A673 (cell line): ENCODE results near the gene MKRN3. TPM values are rescaled to one million over a fixed set of nuclear protein-coding genes. Genes with fewer than 3 reads are reported as not detected.

Experiments
- BruUV-seq: library from RNA; stranded (reverse); fragments of 400-500 nt; replicated peaks from 2 replicates; lab custom pipeline; 2021; lab: Mats Ljungman, UMichigan
- CTCF ChIA-PET: fragments of 300-600 bp; sonication (Branson Sonifier 250); formaldehyde crosslinking; loops from one replicate; lab custom pipeline; 2022; ENCODE audit warnings: antibody characterized with exemption; lab: Charles Lee
- POLR2A ChIA-PET: fragments of 300-600 bp; sonication (Branson Sonifier 250); formaldehyde crosslinking; loops from one replicate; lab custom pipeline; 2022; ENCODE audit warnings: antibody characterized with exemption; ENCODE audit not compliant: low non-redundant PET; lab: Charles Lee
- DNase-seq: peaks from one replicate; pipeline ENCODE4 v3.0.0-alpha.2; 2015; ENCODE audit warnings: low spot score
- H3K27ac ChIP-seq: fragments of 200-600 bp; sonication (generic); 2 replicates; pipeline ENCODE4 v1.5.1; 2016; ENCODE audit warnings: mixed run types, low read depth, mild to moderate bottlenecking, mixed read lengths, antibody characterized with exemption, low read length; ENCODE audit not compliant: poor library complexity, severe bottlenecking
- H3K27me3 ChIP-seq: fragments of 200-600 bp; sonication (generic); replicated peaks from 2 replicates; pipeline ENCODE4 v1.6.1; 2017; ENCODE audit warnings: mixed run types, low read depth, mild to moderate bottlenecking, mixed read lengths, antibody characterized with exemption, low read length; ENCODE audit not compliant: insufficient read depth, poor library complexity
- H3K36me3 ChIP-seq: fragments of 200-600 bp; sonication (generic); 2 replicates; pipeline ENCODE4 v1.6.1; 2016; ENCODE audit warnings: mixed run types, mild to moderate bottlenecking, mixed read lengths, antibody characterized with exemption, low read length; ENCODE audit not compliant: insufficient read depth, poor library complexity, severe bottlenecking
- H3K4me1 ChIP-seq: fragments of 200-600 bp; sonication (generic); 2 replicates; pipeline ENCODE4 v1.6.1; 2017; ENCODE audit warnings: mixed run types, mild to moderate bottlenecking, mixed read lengths, antibody characterized with exemption, low read length; ENCODE audit not compliant: insufficient read depth, poor library complexity, severe bottlenecking
- H3K4me3 ChIP-seq: fragments of 200-600 bp; sonication (generic); 2 replicates; pipeline ENCODE4 v1.5.1; 2016; ENCODE audit warnings: low read depth, mixed run types, mild to moderate bottlenecking, mixed read lengths, low read length; ENCODE audit not compliant: poor library complexity, severe bottlenecking
- H3K9me3 ChIP-seq: fragments of 200-600 bp; sonication (generic); 2 replicates; pipeline ENCODE4 v1.6.1; 2016; ENCODE audit warnings: mixed run types, low read depth, mild to moderate bottlenecking, mixed read lengths, antibody characterized with exemption, low read length; ENCODE audit not compliant: poor library complexity, severe bottlenecking
- CTCF ChIP-seq: fragments of 300-800, 200-600 bp; sonication (generic); conservative IDR thresholded peaks from 2 replicates; pipeline ENCODE4 v1.5.1; 2017; ENCODE audit warnings: low read depth, mild to moderate bottlenecking, antibody characterized with exemption, low read length, moderate library complexity, mixed read lengths
- EZH2 ChIP-seq: fragments of 200-600 bp; sonication (generic); IDR thresholded peaks from 2 replicates; pipeline ENCODE4 v1.6.1; 2017; ENCODE audit warnings: borderline replicate concordance, low read depth, mild to moderate bottlenecking, mixed read lengths, antibody characterized with exemption, low read length; ENCODE audit not compliant: poor library complexity, severe bottlenecking
- intact Hi-C: fragments of 100-400 bp; cut with micrococcal nuclease; formaldehyde crosslinking; loops from one replicate; pipeline ENCODE4 v1.10.0; 2022; ENCODE audit not compliant: unreplicated experiment
- total RNA-seq: library from RNA; stranded (reverse); gene quantifications from 2 replicates; pipeline ENCODE4 v1.2.3, GENCODE V29; 2021

The MKRN3 gene
- total RNA-seq, 1 experiment from 2014 or later, result not detected

- no peak for TF ChIP-seq EZH2
- TF ChIP-seq CTCF, result no peak
- Histone ChIP-seq H3K9me3 (no peaks in the 10 kb centered on the region), H3K27me3 (no peaks in the 10 kb centered on the region), H3K27ac (no peak overlapping the region), H3K4me3 (no peak overlapping the region), H3K4me1 (no peaks in the 10 kb centered on the region), H3K36me3 (no peaks in the 10 kb centered on the region)
- ChIA-PET POLR2A (no interaction called here), CTCF (no interaction called here)
- DNase-seq, result no peak
- no TSS peak for BruUV-seq
- intact Hi-C loops, result no loop called here
Observed at GRCh38 chr15:23524816-23525215, 40.7 kb upstream of the MKRN3 start.

DNA sequence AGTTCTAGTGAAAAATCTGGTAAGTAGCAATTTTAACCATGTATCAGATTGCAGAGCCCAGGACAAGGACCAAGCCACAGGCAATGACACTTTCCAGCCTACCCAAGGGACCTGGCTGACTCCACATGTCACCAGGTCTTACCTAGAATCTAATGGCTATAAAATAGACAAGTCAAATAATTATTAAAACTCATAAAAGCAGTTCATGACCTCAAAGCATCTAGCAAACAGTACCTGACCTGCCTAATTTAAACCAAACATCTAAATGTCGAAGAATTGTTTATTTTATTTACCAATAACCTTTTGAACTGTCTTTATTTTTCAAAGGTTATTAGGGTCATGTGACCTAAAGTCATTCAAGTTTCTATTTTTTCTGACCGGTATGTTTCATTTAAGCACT lies 35.6 kb upstream of the MKRN3 start:
- DNase-seq, result no peak
- CTCF ChIA-PET, result no interaction called here
- no TSS peak for BruUV-seq

DNA sequence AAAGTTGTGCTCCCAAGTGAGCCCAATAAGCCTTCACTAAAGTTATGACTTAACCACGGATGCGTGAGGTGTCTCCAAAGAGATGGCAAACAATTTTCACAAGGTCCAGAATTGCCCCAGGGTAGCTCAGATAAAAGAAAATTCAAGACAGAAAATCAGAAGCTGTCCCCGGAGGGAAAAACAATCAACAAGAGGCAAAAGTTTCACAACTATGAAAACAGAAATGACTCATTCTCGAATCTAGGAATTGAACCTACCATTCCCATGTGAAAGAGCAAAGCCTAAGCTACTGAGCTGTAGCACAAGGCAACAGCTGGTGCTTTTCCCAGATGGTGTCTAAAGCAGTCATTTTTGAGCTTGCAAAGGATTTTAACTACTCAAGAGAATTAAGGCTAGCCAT lies 33.5 kb upstream of the MKRN3 start:
- TF ChIP-seq EZH2 (no peak), CTCF (no peak)
- Histone ChIP-seq H3K4me3 (no peak overlapping the region), H3K27ac (no peak overlapping the region), H3K4me1 (no peaks in the 10 kb centered on the region), H3K27me3 (no peaks in the 10 kb centered on the region), H3K36me3 (no peaks in the 10 kb centered on the region), H3K9me3 (peaks cover 8% of the 10 kb centered on the region)
- POLR2A ChIA-PET, result no interaction called here
- CTCF ChIA-PET, result no interaction called here
- no TSS peak for BruUV-seq
- intact Hi-C loops, result no loop called here
- no peak for DNase-seq

More for the DNA sequence above, 35.6 kb upstream of the MKRN3 start:
- H3K27ac ChIP-seq, result no peak overlapping the region
- intact Hi-C loops, result no loop called here
- no peaks in the 10 kb centered on the region for H3K36me3 ChIP-seq
- H3K9me3 ChIP-seq, result no peaks in the 10 kb centered on the region
- H3K4me1 ChIP-seq, result no peaks in the 10 kb centered on the region
- POLR2A ChIA-PET, result no interaction called here
- H3K4me3 ChIP-seq, result no peak overlapping the region
- no peak for TF ChIP-seq EZH2
- no peak for TF ChIP-seq CTCF
- H3K27me3 ChIP-seq, result no peaks in the 10 kb centered on the region
